Activated T-helper 1 cell treated with anti-CD3 and anti-CD28 coated beads, Interleukin-2, amount 50 U/mL, for 16 hours (primary cell): ENCODE data around the gene DTNA.

Source experiments
- DNase-seq, 2 donors: peaks; one replicate each; pipeline ENCODE4 v3.0.0-alpha.2; 2020; ENCODE audit warnings: low read depth in 1 of 2, low spot score in 1 of 2

Gene DTNA

DNA sequence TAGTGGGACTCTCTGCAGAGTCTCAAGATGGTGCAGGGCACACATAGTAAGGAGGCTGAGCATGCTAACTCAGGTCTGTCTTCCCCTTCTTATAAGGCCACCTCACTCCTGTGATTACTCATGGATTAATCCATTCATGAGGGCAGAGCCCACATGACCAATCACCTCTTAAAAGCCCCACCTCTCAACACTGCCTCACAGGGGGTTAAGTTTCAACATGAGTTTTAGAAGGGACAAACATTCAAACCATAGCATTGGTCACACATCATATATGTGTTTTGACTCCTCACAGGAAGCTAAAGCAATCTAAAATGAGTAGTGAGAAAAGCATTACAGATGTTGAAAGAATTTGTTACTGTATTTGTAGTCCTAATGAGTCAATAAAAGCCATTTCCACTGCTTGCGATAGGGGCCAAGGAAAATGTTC, 57.5 kb downstream of the DTNA start:
- no peak for DNase-seq

DNA sequence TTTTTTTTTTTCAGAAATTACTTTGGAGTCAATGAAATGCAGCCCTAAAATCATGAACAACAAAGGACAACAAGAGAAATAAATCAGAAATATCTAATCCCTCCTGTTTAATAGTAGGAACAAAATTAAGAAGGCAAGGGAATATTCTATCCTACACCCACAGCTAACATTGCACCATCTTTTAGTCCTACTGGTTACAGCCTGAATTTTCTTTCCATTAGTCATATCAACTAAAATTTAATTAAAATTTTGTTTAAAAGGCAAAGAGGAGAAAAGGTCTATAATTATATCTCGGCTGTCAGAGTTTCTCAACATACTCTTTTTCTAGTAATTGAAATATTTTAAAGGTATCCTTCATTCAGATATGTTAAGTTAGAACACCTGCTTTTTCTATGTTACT, 61.9 kb downstream of the DTNA start:
- DNase-seq, result no peak

DNA sequence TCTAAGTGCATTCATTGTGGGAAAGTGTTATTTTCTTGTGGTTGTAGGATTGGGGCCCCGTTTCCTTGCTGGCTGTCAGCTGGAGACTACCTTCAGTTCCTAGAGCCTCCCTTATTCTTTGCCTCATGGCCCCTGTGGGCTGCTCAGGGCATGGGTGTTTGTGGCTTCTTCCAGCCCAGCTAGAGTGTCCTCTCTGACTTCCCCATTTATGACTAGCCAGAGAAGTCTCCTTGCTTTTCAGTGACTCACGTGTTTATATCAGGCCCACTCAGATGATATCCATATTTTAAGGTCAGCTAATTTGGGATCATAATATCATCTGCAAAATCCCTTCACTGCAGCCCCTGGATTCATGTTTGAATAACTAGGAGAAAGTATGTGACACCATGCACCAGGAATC, 62.8 kb downstream of the DTNA start:
- DNase-seq, result no peak

DNA sequence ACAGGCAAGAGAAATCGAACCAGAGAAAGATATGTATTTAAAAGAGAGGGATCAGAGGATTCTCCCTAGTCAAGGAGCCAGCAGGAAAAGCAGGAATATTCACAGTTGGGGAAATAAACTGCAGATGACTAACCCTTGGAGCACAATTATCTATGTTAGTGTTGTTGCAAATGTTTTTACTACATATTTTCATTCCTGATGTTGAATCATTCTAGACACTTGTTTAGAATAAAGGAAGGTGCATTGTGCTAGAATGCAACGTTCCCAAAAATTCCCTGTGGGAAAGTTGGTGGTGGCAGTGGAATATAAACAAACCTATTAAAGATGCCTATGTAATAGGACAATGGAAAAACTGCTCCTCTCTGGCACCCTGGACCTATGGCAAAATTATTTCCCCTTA, 63.3 kb downstream of the DTNA start:
- DNase-seq, result no peak

DNA sequence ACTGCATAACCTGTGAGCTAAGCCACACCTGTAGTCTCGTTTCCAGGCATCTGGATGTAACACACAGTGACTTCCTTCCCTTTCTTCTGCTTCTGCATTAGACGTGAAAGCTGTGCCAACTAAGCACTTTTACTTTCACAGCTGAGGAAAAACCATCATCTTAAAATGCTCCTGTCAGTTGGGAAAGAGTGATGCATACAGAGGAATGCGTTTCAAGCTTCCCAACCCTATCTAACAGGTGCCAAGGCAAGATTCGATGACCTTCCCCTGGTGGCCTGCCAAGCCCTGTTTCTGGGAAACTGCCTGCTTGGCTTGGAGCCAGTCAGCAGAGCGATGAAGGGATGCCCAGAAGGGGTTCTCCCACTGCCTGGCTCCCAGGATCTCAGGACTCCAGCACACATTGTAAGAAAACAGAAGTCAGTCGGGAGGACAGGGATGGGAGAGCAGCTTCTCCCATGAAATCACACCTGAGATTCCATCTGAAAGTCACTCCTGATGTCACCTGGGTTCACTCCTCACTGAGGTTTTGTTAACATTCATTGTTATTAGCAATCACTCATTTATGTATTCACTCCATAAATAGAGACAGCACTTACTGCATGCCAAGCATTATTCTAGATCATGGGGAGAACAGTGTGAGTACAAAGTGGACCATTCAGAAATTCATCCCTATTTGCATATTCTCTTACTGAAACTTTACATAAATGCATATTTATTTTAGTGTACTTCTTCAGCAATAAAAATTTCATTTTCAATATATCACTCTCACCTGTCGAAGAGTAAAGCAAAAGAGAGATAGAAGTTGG, 64.1 kb downstream of the DTNA start:
- no peak for DNase-seq

- no peak for DNase-seq
Measured at GRCh38 chr18:34775461-34775860, 65.4 kb downstream of the DTNA start.

DNA sequence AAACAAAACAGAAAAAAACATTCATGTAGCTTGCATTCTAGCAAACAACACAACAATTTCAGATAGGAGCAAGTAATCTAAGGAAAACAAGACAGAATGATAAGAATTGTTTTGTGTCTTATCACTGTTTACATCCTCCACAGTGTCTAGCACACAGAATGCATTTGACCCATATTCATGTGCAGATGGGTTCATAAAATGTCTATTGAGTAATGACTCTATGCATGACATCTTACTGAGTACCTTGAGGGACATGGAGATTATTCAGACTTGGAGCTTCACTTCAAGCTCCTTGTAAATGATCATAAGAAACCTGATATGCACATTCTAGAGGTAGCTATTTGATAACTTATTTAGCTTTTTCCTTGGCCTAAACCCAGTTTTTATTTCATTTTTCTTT, 69.0 kb downstream of the DTNA start:
- no peak for DNase-seq

- DNase-seq, result no peak
Measured at GRCh38 chr18:34780856-34781255, 70.8 kb downstream of the DTNA start.

GRCh38 chr18:34783501-34783900, 73.4 kb downstream of the DTNA start:
- DNase-seq, result no peak

GRCh38 chr18:34786162-34786741, 76.2 kb downstream of the DTNA start:
- no peak for DNase-seq

GRCh38 chr18:34787931-34788532, 77.9 kb downstream of the DTNA start:
- DNase-seq, result no peak

DNA sequence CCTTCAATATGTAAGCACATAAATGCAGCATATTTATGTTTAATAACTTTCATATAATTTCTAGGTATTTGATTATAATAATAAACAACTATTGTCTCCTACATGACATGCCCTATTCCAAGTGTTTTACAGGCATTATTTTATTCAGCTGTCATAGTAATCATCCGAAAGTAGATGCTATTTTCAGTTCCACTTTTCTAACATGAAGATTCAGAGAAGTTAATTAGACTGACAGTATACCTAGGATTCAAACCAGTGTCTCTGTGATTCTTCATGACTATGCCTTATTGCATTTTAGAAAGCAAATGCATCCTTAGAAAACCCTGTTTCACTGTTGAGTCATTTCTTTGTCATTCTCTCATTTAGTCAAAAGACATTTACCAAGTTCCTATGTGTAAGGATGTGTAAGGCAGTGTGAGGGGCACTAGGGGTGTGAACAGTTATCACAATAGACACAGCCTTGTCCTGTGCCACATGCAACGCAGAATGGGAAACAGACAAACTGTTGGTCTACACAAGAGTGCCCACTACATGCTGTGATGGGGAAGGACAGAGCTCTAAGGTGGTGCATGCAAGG, 79.8 kb downstream of the DTNA start:
- no peak for DNase-seq

- DNase-seq, result no peak
Measured at GRCh38 chr18:34794348-34794747, 84.2 kb downstream of the DTNA start.

DNA sequence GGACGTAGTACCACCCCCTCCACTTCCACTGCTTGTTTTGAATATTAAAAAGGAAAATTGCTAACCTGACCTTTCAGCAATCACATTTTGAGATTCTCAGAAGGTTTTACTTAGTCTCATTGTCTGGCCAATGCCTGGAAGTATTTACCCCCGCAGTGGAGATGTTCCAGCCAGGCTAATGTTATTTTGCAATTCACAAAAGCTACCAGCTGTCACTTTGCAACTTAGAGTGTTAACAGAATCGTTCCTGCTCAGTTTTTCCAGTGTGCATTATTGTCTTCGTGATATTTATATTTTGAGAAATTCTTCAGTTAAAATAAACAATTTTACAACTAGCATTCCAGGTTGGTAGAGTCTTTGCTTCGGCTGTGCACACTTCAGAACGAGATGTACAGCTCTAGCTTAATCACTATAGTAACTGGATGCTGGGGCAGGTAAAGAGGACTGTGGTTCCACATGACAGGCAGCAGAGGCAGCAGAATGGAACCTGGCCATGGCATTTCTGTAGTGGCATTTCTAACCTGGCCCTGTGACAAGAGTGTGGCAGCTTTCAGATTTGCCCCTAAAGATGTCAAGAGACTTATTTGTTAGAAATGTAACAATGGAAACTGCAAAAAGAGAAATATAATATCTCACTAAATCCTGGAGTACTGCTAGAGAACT, 85.1 kb downstream of the DTNA start:
- DNase-seq, result no peak

GRCh38 chr18:34796035-34796657, 86.0 kb downstream of the DTNA start:
- no peak for DNase-seq

- no peak for DNase-seq
Measured at GRCh38 chr18:34799291-34799690, 89.2 kb downstream of the DTNA start.

DNA sequence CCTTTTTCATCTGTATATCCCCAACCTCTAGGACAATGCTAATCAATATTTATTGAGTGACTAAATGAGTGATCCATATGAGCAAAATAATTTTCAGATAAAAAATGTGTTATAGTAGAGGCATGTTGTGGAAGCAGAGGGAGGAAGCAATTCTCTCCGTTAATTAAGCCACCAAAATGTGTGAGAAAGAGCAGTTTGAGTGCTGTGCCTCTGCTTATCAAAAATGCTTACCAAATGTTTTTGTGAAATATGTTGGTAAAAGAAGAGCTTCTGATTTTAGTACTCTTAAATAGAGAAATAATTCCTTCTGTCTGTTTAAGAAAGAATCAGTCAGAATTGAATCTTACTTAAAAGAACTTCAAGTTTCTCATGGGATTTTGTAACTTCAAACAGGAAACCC, 90.3 kb downstream of the DTNA start:
- DNase-seq, result no peak

- no peak for DNase-seq
Measured at GRCh38 chr18:34801774-34802173, 91.7 kb downstream of the DTNA start.

DNA sequence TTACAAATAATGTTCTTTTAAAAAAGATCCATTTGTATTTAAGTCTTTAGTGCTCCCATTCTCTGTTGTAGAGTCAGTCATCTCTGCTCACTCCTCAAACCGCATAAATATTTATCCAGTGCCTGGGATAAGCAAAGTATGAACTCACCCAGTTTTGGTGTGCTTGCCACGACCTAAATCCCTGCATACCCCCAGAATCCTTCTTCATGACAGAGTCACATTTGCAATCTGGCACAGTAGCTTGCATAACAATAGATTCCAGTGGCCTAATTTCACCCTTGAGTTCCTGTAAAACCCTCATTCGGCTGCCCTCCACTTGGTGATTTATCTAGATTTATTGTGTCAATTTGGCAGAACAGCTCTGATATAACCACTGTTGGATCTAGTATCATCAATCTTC, 92.9 kb downstream of the DTNA start:
- no peak for DNase-seq

DNA sequence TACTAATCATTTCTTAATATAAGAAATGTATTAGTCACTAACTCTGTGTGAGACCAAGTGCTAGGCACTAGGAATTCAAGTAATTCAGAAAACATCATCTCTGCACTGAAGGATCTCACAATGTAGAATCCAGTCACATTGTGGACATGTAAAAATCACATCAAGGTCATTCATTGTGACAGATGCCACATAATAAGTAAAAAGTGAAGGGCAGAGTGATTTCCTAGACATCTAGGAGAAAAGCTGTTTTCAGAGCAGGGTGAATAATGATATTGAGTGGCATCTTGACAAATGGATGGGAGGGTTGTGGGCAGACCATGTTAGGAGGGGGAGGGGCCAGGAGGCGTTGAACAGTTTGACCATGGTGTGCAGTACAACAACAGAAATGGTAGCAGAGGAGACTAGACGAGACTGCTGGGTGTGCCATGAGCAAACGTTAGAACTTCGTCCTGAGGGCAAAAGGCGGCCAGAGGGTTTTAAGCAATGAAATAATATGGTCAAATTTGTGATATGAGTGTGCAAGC, 93.8 kb downstream of the DTNA start:
- DNase-seq, result no peak
